Omental fat pad (tissue), 4 donors: Measurements from ENCODE around the gene SSH3. TPM values are rescaled to one million over a fixed set of nuclear protein-coding genes. Genes with fewer than 3 reads are reported as not detected.

Source experiments
- ATAC-seq: fragments of 150-250 bp; one replicate; pipeline ENCODE4 v1.9.1; 2016; ENCODE audit warnings: mild to moderate bottlenecking, moderate library complexity; ENCODE audit not compliant: low FRiP score
- DNase-seq: peaks from one replicate; pipeline ENCODE4 v3.0.0-alpha.2; 2019; ENCODE audit warnings: low spot score
- total RNA-seq, 4 donors: library from RNA; depleted of rRNA; stranded (reverse); fragments of >200 nt; gene quantifications; one replicate each; pipeline ENCODE4 v1.1.0, GENCODE V29; 2016
- TF ChIP-seq, protein P1 (sequence below), 3 donors: fragments of 450-650 bp; IDR thresholded peaks; one replicate each; pipeline ENCODE4 v1.5.1; 2016 to 2017; ENCODE audit warnings: antibody characterized with exemption in 3 of 3, mild to moderate bottlenecking in 3 of 3, moderate library complexity in 2 of 3

Gene SSH3
- total RNA-seq, 4 donors from 2014 or later = 22.6 to 44.6 (median 28.3) TPM

DNA sequence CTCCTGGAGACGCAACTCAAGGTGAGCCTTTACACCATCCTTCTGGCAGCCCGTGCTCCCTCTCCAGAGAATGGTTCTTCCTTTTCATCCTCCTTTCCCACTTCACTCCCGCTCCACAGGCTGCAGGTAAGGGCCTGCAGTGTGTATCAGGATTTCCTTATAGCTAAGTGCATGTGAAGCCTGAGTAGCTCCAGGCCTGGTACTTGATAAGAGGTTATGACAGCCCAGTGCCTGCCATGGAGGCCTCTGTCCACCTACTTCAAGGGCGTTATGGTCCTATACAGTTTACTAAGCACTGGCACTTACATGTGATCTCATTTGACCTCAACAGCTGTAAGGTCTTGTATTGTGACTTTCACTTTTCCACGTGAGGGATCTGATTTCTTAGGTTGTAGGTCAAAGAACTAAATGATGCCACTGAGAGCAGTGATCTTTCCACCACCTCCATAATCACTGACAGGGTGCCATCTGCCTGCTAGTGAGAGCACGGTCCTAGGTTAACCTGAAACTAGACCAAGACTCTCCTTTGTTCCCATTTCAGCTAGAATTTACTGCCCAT lies 18.1 kb downstream of the SSH3 start:
- TF ChIP-seq, protein P1, sequence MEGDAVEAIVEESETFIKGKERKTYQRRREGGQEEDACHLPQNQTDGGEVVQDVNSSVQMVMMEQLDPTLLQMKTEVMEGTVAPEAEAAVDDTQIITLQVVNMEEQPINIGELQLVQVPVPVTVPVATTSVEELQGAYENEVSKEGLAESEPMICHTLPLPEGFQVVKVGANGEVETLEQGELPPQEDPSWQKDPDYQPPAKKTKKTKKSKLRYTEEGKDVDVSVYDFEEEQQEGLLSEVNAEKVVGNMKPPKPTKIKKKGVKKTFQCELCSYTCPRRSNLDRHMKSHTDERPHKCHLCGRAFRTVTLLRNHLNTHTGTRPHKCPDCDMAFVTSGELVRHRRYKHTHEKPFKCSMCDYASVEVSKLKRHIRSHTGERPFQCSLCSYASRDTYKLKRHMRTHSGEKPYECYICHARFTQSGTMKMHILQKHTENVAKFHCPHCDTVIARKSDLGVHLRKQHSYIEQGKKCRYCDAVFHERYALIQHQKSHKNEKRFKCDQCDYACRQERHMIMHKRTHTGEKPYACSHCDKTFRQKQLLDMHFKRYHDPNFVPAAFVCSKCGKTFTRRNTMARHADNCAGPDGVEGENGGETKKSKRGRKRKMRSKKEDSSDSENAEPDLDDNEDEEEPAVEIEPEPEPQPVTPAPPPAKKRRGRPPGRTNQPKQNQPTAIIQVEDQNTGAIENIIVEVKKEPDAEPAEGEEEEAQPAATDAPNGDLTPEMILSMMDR (IDR thresholded peaks at IDR 0.05) = no peak
- no peak for DNase-seq
- no peak for ATAC-seq

DNA sequence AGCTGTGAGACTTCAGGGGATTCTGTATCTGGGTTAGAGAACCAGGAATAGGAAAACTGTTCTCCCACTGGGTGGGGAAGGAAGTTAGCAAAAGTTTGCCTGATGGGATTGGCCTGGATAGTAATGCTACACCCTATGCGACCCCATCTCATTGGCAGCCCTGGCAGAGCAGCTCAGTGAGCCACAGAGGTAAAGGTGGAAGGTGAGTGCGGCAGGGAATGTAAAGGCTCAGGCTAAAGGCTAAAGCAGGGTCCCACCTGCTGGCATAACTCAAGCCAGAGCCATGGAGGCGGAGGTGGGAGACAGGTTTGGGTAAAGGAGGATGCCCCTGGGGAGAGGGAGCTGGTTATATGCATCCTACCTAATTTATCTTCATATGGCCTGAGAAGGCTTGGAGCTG lies 18.7 kb downstream of the SSH3 start:
- TF ChIP-seq, protein P1 (IDR thresholded peaks at IDR 0.05) = no peak
- DNase-seq = no peak
- ATAC-seq = no peak

DNA sequence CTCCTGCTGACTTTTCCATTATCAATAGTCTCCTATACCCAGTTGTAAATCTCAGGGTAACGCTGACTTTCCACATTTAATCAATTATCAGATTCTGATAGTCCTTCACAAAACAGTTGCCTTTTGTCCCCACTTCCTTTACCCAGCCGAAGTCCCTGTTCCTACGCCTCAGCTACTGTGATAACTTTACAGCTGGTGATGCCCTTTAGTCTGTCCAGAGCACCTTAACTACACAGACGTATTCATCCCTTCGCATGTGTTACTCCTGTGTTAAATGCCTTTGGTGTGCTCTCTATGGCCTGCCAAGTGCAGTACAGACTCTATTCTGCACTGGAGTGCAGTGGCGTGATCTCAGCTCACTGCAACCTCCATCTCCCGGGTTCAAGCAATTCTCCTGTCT lies 20.2 kb downstream of the SSH3 start:
- DNase-seq = no peak
- TF ChIP-seq, protein P1 (IDR thresholded peaks at IDR 0.05) = no peak
- ATAC-seq = no peak

DNA sequence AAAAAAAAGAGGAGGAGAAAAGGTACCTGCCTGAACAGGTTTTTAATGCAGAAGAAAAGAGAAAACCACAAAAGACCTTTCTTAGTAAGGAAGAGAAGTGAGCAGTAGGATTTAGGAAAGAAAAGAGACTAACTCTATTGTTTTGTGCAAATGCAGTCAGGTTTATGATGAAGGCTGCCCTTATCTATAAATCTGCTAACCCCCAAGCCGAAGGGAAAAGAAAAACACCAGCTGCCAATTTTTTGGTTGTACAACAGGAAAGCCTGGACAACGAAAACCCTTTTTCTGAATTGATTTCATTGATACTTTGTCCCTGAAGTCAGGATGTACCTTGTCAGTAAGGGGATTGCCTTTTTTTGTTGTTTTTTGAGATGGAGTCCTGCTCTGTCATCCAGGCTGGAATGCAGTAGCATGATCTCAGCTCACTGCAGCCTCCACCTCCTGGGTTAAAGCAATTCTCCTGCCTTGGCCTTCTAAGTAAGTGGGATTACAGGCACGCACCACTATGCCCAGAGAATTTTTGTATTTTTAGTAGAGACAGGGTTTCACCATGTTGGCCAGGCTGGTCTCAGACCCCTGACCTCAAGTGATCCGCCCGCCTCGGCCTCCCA lies 28.9 kb downstream of the SSH3 start:
- no peak for DNase-seq
- no peak for ATAC-seq
- TF ChIP-seq, protein P1 (IDR thresholded peaks at IDR 0.05) = no peak

DNA sequence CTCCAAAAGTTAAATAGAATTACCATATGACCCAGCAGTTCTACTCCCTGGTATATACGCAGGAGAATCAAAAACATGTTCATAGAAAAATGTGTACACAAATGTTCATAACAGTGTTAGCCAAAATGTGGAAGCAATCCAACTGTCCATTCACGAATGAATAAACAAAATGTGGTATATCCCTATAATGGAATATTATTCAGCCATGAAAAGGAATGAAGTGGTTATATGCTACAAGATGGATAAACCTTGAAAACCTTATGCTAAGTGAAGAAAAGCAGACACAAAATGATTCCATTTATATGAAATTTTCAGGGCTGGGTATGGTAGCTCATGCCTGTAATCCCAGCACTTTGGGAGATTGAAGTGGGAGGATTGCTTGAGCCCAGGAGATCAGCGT lies 33.9 kb downstream of the SSH3 start:
- DNase-seq (no peak), ATAC-seq (no peak)
- TF ChIP-seq, protein P1 (IDR thresholded peaks at IDR 0.05) = no peak

DNA sequence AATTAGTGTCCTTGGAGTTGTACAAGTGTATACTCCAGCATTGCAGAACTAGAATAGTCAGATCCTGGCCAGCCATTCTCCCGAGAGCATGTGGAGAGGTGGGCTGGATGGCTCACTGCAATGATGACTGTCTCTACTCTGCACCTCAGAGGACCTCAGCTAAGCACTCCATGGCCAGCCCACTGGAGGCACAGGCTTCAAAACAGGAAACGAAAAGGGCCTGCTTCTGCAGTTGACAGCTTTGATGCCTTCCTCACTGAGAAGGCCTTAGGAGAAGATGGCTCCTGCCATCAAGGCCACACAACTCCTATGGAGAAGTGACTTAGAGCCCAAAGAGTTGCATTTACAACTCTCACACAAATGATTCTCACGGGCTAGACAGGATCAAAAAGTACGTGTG lies 40.9 kb downstream of the SSH3 start:
- TF ChIP-seq, protein P1 (IDR thresholded peaks at IDR 0.05) = no peak
- ATAC-seq (no peak), DNase-seq (no peak)

DNA sequence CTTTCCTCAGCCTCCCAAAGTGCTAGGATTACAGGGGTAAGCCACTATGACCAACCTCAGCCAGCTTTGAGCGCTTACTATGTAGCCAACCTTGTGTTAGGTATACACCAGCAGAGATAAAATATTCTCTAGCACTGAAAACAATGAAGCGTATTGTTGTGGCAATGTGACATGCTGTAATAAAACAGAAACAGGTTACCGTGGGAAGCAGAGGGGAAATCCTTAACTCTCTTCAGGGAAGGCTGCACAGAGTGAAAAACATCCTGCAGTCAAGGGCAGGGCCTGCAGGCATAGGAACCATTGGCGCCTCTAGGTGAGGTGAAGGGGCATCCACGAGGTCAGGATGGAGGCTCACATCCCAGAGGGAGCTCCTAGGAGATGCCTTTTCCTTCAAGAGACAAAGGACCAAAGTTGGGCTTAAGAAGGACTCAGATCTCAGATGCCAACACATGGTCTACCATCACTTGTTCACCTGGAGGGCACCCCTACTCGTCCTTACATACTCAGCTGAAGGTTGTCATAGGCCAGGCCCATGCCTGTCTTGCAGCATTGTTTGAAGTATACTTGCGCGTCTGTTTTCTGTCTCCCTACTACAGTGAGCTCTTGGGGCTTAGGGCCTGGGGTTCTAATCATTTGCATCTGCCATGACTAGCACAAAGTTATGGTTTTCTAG lies 42.1 kb downstream of the SSH3 start:
- DNase-seq (no peak), ATAC-seq (no peak)
- TF ChIP-seq, protein P1 (IDR thresholded peaks at IDR 0.05) = no peak
